Choroid plexus epithelial cell (primary cell): ENCODE data around the gene TMEM144.
A peak's percentile ranks its signal among the peaks of the same experiment; 100 is the strongest.

Experiments
- DNase-seq: peaks from one replicate; pipeline ENCODE4 v3.0.0-alpha.2; 2010; ENCODE audit warnings: low read depth
- H3K4me3 ChIP-seq: 2 replicates; pipeline ENCODE4 v1.5.1; 2011; ENCODE audit warnings: low read depth, mild to moderate bottlenecking, control low read depth, low read length, moderate library complexity
- TF ChIP-seq, protein P1 (sequence below): conservative IDR thresholded peaks from 2 replicates; pipeline ENCODE4 v1.5.1; 2011; ENCODE audit warnings: low read depth, mild to moderate bottlenecking, control low read depth, inconsistent platforms, low read length, moderate library complexity

The TMEM144 gene

DNA sequence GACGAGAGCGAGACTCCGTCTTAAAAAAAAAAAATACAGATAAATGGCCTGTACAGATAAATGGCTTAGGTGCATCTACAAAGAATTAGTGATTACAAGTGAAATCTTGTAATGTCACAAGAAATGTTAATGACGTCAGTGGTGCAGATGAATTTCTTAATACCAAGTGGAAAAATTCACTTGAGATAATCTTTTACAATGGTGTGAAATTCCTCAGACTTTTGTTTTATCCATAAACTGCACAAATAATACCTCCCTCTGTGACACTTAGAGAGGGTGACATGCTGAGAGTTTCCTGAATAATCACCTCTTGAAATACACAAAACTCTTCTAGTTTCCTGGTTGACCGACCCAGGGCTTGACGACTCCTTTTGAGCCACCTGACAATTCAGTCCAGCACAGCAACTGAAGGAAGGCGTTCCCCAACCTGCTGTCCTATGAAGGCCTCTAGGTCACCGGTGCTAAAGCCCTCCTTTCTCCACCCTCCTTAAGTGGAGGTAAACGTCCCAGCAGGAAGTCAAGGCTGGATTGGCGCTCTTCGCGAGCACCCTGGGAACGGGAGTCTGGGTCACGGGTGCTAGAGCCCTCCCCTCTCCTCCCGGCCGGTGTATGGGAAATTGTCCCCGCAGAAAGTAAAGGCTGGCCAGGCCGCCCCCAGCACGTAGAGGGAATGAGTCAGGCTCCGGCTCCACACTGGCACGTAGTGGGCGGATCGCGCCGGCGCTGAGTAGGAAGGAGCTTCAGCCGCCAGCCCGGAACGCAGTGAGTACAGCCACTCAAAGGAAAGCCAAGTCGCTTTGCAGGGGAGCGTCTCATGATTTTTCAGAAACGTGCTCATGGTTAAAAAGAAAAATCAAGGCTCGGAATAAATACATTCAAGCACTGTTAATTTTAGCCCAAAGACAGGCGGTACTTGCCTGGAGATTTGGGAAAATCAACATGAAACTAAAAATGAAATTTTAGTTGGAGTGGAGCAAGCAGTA is at the start of gene TMEM144:
Gene TMEM144 (plus strand): TSS at position 662 of the 983 bp plus-strand sequence. CDS start 2,182 bp downstream, outside the sequence.
- TF ChIP-seq, protein P1, sequence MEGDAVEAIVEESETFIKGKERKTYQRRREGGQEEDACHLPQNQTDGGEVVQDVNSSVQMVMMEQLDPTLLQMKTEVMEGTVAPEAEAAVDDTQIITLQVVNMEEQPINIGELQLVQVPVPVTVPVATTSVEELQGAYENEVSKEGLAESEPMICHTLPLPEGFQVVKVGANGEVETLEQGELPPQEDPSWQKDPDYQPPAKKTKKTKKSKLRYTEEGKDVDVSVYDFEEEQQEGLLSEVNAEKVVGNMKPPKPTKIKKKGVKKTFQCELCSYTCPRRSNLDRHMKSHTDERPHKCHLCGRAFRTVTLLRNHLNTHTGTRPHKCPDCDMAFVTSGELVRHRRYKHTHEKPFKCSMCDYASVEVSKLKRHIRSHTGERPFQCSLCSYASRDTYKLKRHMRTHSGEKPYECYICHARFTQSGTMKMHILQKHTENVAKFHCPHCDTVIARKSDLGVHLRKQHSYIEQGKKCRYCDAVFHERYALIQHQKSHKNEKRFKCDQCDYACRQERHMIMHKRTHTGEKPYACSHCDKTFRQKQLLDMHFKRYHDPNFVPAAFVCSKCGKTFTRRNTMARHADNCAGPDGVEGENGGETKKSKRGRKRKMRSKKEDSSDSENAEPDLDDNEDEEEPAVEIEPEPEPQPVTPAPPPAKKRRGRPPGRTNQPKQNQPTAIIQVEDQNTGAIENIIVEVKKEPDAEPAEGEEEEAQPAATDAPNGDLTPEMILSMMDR, result peak; percentile 35
- peak; percentile 94 for DNase-seq
- peak within 1 kb of the TSS; percentile 59 for H3K4me3 ChIP-seq

DNA sequence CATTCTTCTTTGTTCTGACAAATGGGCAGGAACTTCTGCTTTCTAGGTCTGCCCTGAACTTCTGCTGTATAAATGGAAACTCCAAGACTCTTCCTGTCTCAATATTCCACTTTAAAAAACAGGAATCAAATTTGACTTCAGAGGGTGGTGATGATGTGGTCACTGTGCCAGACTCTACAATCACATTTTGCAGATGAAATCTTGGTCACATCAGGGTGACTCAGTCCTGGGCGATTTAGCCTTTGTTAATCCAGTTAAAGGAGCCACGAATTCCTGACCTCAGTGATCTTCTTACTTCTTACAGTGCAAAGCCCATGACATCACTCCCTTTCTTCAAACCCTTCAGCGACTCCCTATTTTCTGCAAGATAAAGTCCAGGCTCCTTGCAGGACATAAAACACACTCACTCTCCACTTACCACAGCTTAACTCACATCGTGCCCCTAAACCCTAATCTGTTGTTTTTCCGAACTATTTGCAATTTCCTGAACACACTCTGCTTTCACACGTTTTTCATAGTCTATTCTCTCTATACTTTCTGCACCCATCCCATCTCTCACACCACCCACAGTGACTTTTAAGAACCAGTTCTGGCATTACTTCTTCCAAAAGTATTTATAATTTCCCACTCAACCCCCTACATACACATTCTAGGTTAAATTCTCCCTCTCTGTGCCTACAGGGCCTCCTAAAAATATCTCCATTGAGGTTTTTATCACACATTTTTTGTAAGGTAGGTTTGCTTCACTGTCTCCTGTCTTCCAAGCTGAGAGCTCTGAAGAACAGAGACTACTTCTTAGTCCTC is 48.5 kb upstream of the TMEM144 start:
- TF ChIP-seq, protein P1, result no peak
- peak; percentile 84 for DNase-seq
- no peak overlapping the region for H3K4me3 ChIP-seq

DNA sequence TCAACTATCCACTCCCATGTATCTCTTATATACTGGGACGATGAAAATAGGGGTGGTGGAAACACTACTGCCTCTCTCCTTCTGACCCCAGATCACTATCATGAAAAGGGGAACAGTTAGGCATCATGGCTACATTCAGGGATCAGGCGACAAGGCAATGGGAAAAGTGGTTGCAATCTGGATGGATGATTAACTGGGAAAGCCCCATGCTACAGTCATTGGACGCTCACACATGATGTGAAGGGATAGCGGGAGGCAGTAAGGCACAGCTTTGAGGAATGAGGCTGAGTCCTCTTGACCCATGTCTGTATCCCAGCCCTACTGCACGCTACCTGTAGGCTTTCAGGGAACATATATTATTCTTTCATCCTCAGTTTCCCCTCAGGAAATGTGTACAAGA is 47.7 kb upstream of the TMEM144 start:
- H3K4me3 ChIP-seq, result no peak overlapping the region
- no peak for DNase-seq
- TF ChIP-seq, protein P1, result no peak

DNA sequence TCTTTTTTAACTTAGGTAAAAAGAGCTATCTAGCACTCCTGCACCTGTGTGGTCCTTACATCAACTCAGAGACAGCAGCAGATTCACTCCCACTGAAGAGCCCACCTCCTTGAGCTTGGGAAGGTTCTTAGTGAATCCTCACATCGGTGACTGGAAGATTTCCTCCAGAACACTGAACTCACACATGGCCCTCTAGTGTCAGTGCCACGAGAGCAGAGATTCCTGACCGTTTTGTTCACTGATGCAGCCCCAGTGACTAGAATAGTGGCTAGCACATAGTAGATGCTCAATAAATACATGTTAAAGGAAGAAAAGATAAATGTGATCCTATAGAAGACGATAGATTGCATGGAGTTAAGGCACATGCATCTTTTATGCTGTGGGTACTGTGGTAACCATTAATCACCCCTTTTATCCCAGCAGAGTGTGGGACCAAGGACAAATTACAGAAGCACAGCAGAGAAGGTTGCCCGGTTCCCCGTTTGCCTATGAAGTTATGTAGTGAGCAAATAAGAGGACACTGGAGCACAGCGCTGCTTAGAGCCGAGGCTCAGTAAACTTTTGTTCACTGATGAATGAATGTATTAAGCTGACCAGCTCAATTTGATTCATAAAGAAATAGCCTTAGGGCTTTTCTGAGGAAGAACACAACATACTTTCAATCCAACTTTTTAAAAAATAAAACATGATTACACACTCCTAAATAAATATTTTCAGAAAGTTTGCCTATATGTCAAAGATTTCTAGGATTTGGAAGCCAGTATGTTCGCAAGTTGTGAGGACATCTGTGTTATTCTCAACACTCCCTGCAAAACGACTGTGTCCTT is 46.1 kb upstream of the TMEM144 start:
- no peak overlapping the region for H3K4me3 ChIP-seq
- no peak for DNase-seq
- TF ChIP-seq, protein P1, result peak; percentile 13

DNA sequence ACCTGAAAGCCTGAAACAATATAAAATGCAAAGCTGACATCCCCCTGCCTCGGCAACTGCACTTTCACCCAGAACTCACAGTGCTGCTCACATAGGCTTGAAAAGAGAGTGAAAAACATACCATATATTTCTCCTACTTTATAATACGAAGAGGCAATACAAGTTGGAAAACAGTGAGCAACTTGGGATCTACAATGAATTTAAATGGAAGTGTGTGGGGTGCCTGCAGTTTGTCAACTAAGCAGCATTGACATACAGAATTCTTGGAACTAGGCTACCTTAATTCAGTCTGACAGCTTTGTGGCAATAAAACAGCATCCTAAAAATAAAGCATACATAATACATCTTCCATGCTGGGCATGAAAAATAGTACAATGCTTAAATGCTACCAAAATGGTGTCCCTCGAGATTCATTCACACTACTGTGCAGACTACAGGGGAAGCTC is 45.5 kb upstream of the TMEM144 start:
- DNase-seq, result no peak
- no peak overlapping the region for H3K4me3 ChIP-seq
- TF ChIP-seq, protein P1, result no peak

DNA sequence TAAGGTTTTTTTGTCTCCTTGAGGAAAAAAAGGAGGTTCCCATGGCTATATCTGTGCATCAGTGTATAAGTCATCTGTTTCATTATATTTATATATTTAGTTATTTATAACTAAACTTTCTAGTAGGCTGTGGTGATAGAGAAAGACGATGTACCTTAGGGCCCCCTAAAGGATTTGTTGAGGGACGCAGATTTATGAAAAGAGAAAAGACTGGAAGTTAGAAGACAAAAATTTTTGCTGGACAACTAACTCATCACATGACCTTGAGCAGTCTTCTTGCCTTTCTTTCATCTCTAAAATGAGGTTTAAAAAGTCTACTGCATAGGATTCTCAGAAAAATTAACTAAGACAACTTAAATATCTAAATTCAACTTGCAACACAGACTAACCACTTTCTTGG is 43.6 kb upstream of the TMEM144 start:
- TF ChIP-seq, protein P1, result no peak
- no peak for DNase-seq
- no peak overlapping the region for H3K4me3 ChIP-seq
